ENCODE data around the gene HBG2.
"Not testable (repeated sequence)": the region's sequence is repeated elsewhere in the genome, so short reads cannot be mapped to it uniquely, and the experiment has no call there.

DNA sequence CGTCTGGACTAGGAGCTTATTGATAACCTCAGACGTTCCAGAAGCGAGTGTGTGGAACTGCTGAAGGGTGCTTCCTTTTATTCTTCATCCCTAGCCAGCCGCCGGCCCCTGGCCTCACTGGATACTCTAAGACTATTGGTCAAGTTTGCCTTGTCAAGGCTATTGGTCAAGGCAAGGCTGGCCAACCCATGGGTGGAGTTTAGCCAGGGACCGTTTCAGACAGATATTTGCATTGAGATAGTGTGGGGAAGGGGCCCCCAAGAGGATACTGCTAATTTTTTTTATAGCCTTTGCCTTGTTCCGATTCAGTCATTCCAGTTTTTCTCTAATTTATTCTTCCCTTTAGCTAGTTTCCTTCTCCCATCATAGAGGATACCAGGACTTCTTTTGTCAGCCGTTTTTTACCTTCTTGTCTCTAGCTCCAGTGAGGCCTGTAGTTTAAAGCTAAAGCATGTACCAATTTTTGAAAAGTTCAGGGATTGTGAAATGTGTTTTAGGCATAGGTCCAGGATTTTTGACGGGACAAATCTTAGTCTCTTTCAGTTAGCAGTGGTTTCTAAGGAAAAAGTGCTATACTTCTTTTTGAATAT lies 4.7 kb downstream of the HBG2 start, which contains the start of gene HBG1:
- TF ChIP-seq, protein P1, sequence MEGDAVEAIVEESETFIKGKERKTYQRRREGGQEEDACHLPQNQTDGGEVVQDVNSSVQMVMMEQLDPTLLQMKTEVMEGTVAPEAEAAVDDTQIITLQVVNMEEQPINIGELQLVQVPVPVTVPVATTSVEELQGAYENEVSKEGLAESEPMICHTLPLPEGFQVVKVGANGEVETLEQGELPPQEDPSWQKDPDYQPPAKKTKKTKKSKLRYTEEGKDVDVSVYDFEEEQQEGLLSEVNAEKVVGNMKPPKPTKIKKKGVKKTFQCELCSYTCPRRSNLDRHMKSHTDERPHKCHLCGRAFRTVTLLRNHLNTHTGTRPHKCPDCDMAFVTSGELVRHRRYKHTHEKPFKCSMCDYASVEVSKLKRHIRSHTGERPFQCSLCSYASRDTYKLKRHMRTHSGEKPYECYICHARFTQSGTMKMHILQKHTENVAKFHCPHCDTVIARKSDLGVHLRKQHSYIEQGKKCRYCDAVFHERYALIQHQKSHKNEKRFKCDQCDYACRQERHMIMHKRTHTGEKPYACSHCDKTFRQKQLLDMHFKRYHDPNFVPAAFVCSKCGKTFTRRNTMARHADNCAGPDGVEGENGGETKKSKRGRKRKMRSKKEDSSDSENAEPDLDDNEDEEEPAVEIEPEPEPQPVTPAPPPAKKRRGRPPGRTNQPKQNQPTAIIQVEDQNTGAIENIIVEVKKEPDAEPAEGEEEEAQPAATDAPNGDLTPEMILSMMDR (IDR thresholded peaks at IDR 0.05), result not testable (repeated sequence)
- TF ChIP-seq POLR2A (IDR thresholded peaks at IDR 0.05), result not testable (repeated sequence)
